Measurements from ENCODE around the gene INKA1.

- TF ChIP-seq CTCF (IDR thresholded peaks at IDR 0.05) (no peak), POLR2A (IDR thresholded peaks at IDR 0.05) (no peak)
These were observed 28.3 kb downstream of the INKA1 start for GRCh38 chr3:49831341-49831740.
